MM.1S (cell line): ENCODE results near the gene BMP4.

ENCODE experiments used
- EZH2phosphoT487 ChIP-seq: fragments of 300-600 bp; sonication (generic); IDR thresholded peaks from 2 replicates; pipeline ENCODE4 v1.6.1; 2018; ENCODE audit warnings: antibody characterized with exemption, low read length
- TF ChIP-seq, protein P1 (sequence below): fragments of 300-600 bp; sonication (generic); IDR thresholded peaks from 2 replicates; pipeline ENCODE4 v1.5.1; 2016; ENCODE audit warnings: antibody characterized with exemption, low read length, mixed read lengths

- TF ChIP-seq, protein P1, sequence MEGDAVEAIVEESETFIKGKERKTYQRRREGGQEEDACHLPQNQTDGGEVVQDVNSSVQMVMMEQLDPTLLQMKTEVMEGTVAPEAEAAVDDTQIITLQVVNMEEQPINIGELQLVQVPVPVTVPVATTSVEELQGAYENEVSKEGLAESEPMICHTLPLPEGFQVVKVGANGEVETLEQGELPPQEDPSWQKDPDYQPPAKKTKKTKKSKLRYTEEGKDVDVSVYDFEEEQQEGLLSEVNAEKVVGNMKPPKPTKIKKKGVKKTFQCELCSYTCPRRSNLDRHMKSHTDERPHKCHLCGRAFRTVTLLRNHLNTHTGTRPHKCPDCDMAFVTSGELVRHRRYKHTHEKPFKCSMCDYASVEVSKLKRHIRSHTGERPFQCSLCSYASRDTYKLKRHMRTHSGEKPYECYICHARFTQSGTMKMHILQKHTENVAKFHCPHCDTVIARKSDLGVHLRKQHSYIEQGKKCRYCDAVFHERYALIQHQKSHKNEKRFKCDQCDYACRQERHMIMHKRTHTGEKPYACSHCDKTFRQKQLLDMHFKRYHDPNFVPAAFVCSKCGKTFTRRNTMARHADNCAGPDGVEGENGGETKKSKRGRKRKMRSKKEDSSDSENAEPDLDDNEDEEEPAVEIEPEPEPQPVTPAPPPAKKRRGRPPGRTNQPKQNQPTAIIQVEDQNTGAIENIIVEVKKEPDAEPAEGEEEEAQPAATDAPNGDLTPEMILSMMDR: no peak
- no peak for TF ChIP-seq EZH2phosphoT487
Observed at GRCh38 chr14:54001189-54001878, 44.7 kb upstream of the BMP4 start.
